Measurements from ENCODE around the gene C2CD3.
"Not testable (repeated sequence)": the region's sequence is repeated elsewhere in the genome, so short reads cannot be mapped to it uniquely, and the experiment has no call there.

The C2CD3 gene

GRCh38 chr11:74154620-74155281 lies 16.1 kb downstream of the C2CD3 start:
- DNase-seq: no peak

DNA sequence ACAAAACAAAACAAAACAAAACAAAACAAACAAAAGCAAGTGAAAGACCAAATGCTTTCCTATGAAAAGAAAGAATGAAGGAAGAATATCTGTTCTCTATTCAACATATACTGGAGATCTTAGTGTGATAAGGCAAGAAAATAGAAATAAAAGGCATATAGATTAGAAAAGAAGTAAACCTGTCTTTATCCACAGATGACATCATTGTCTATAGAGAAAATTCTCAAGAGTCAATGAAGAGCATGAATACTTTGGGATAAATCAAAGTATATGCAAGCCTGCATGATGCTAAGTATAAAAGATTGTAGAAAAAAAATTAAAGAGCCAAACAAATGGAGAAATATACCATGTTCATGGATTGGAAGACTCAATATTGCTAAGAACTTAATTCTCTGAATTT lies 17.6 kb downstream of the C2CD3 start:
- DNase-seq: no peak

DNA sequence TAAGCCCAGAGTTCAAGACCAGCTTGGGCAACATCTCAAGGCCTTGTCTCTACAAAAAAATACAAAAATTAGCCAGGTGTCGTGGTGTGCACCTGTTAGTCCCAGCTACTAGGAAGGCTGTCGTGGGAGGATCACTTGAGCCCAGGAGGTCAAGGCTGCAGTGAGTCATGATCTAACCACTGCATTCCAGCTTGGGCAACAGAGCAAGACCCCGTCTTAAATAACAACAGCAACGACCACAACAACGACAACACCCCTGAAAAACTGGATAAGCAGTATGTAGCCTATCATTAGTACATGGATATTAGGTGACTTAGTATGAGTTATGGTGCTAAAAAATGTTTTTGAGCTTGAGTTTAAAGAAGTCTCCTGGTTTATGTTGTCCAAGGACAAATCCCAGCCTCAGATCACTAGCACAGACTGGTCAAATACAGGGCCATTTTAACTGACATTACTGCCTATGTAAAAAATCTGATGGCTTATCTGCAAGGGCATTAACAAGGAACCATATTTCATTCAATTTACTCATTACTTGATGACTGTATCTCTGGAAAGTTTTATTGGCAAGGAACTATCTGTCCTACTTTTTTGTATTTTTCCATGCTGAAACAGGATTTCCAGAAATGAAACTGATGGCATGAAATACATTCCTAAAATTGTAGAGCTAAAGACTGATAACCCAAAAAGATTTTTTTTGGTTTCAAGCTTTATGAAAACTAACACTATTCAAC lies 23.4 kb downstream of the C2CD3 start:
- no peak for DNase-seq

GRCh38 chr11:74144592-74144991 lies 26.2 kb downstream of the C2CD3 start:
- DNase-seq: no peak

DNA sequence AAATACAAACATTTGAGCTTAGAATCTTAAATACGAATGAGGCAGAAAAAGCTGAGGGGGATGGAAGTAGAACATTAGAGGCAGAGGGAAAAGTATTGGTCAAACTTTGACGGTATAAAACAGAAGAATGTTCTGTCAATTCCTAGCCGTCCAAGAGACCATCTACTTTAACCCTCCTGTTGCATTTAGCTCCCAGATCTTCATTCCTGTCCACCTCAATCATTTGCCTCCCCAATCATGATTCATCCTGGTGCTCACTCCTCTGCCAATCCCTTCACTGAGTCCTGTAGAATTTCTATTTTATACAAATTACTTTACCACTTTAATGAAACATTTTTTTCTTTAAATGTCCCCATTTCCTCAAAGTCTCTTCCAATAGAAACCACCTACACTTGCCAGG lies 28.2 kb downstream of the C2CD3 start:
- DNase-seq: no peak

GRCh38 chr11:74141908-74142307 lies 28.9 kb downstream of the C2CD3 start:
- DNase-seq: no peak

- no peak for DNase-seq
Observed at GRCh38 chr11:74141241-74141695, 29.5 kb downstream of the C2CD3 start.

- DNase-seq: not testable (repeated sequence)
Observed at GRCh38 chr11:74139919-74140431, 30.8 kb downstream of the C2CD3 start.

GRCh38 chr11:74139151-74139918 lies 31.5 kb downstream of the C2CD3 start:
- no peak for DNase-seq

DNA sequence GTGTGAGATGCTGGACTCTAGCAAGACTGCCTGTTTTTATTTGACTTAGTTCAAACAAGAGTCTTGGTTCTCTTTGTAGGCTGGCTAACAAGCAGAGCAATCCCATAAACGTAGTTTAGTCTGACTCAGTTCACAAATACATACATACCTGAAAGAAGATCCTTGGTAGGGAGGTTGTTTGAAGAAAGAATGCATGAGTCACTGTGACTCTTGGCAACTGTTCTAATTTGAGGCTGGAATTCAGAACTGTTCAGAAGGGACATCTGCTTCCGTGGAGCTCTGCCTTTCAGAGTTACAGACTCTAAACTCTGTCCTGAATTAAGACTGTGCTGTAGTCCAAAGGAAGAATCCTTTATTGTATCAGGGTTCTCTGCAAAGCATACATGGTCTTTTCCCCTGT lies 32.2 kb downstream of the C2CD3 start:
- no peak for DNase-seq

DNA sequence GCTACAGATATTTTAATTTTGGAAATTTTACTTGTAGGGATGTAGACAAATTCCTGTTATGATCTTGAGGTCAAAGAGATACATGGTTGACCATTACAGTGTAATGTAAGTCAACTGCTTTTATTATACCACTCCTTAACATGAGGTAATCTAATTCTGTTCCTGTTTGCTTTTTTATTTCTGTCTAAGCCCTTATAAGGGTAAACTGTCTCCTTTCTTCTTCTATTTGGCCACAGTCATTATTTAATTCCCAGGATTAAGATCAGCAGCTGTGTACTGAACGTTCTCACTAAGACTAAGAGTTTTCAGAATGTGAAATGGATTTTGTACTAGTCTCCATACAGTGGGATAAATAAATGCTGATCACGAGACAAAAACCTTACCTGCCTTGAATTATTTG lies 32.8 kb downstream of the C2CD3 start:
- no peak for DNase-seq

DNA sequence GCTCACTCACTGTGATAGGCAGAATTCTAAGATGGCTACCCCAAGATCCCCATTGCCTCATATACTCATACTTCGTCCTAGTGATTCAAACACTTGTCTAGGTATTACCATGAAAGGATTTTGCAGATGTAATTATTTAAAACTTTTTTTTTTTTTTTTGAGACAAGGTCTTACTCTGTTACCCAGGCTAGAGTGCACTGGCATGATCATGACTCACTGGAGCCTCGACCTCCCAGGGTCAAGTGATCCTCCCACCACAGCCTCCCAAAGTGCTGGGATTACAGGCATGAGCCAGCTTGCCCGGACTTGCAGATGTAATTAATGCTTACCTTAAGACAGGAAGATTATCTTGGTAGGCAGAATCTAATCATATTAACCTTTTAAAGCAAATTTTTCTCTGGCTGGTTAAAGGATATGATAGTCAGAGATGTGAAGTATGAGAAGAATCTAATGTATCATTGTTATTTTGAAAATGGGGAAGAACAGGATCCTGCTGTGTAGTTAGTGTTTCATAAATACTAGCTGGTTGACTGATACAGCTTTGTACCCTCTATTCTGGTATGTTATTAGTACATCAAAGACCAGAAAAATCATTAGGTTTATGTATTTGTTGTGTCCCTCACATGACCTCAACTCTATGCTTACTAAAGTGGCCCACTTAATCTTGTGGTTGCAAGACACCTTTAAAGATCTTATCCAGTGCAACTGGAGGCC lies 35.5 kb downstream of the C2CD3 start:
- DNase-seq: no peak

- no peak for DNase-seq
Observed at GRCh38 chr11:74134661-74135060, 36.1 kb downstream of the C2CD3 start.

DNA sequence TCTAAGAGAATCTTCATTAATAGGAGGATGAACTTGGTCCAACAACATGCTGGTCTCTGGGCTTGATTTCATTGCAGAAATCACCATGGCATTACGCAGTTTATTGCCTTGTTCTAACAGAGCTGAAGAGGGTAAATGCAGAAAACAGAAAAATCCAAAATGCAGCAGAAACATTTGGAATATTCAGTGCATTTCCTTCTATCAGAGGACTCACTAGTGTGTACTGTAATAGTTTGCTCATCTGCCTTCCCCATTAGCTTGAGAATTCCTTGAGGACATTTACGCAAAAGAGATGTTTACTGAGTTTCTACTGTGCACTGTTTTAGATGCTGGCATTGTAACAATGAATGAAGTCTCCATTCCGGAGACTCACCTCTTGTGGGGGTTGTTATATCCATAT lies 37.4 kb downstream of the C2CD3 start:
- DNase-seq: no peak

DNA sequence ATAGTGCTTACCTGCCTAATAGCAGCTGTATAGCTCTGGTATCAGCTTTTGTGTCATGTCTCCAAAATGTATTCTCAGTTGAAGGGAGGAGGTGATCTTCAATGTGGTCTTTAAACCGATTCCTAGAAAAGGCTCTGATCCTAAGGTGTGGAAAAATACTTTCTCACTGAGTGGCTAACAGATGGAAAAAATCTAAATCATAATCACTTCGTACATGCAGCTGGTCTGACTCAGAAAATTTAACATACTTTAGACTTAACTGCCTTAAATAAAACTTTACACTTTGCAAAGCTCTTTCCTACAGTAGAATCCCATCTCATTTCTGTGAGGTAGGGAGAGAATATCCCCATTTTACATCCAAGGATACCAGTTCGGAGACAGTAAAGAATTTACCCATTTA lies 38.0 kb downstream of the C2CD3 start:
- no peak for DNase-seq

- not testable (repeated sequence) for DNase-seq
Observed at GRCh38 chr11:74129121-74129520, 41.7 kb downstream of the C2CD3 start.

DNA sequence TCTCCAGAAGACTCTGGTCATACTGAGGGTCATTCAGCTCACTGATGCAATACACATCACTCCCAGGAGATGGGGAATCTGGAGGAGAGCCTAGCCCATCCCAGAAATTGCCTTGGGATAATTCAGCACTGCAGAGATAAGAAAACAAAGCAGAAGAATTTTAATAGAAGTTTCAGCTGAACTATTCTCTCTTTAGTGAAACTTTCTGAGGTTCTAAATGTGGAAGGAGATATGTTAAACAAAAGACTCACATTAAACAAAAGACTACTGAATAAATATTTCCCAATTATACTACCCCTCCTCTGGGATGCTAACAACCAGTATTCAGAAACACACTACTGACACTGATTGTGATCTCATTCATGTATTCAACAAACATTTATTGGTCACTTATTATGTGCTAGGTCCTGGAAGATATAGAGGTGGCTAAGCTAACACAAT lies 47.8 kb downstream of the C2CD3 start:
- DNase-seq: no peak

GRCh38 chr11:74121804-74122203 lies 49.0 kb downstream of the C2CD3 start:
- DNase-seq: no peak

- not testable (repeated sequence) for DNase-seq
Observed at GRCh38 chr11:74120260-74121035, 50.4 kb downstream of the C2CD3 start.

GRCh38 chr11:74116719-74117118 lies 54.1 kb downstream of the C2CD3 start:
- no peak for DNase-seq

- DNase-seq: no peak
Observed at GRCh38 chr11:74112877-74113276, 57.9 kb downstream of the C2CD3 start.

DNA sequence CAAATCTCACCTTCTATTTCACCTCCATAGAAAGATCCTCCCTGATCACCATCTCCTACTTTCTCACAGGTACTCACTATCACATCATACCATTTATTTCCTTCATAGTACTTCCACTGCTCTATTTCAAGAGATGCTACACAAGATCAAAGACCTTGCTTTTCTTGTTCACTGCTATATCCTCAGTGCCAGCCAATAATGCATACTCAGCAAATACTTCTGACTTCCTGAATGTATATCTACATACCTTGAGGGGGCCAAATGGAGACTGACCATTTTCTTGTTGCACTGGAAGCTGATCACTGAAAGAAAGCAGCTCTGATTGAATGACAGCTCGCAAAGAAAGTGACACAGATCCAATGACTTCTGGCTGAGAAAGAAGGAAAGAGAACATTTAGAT lies 64.7 kb downstream of the C2CD3 start:
- no peak for DNase-seq

Measured in activated CD8-positive, alpha-beta memory T cell treated with anti-CD3 and anti-CD28 coated beads, Interleukin-2, amount 50 U/mL, for 48 hours (primary cell).